MM.1S (cell line): Measurements from ENCODE around the gene GP9.

ENCODE experiments used
- CTCF ChIP-seq: fragments of 300-600 bp; sonication (generic); IDR thresholded peaks from 2 replicates; pipeline ENCODE4 v1.5.1; 2016; ENCODE audit warnings: antibody characterized with exemption, low read length, mixed read lengths
- EZH2 ChIP-seq: fragments of 300-600 bp; sonication (generic); optimal IDR thresholded peaks from 2 replicates; pipeline ENCODE3; 2017; ENCODE audit warnings: low read depth, mild to moderate bottlenecking, antibody characterized with exemption, low read length, mixed read lengths

GRCh38 chr3:129046732-129047552, 13.6 kb upstream of the GP9 start:
- TF ChIP-seq CTCF = no peak
- no peak for TF ChIP-seq EZH2
